Endothelial cell of umbilical vein (primary cell): ENCODE data around the gene VAT1. TPM values are rescaled to one million over a fixed set of nuclear protein-coding genes. Genes with fewer than 3 reads are reported as not detected.
A peak's percentile ranks its signal among the peaks of the same experiment; 100 is the strongest.

ENCODE experiments used
- BruUV-seq: library from RNA; stranded (reverse); fragments of 400-500 nt; replicated peaks from 2 replicates; lab custom pipeline; 2021; lab: Mats Ljungman, UMichigan
- CTCF ChIA-PET: fragments of 300-600, 350-600 bp; sonication (Branson Sonifier 250); formaldehyde crosslinking; loops from one replicate; lab custom pipeline; 2021; ENCODE audit warnings: antibody characterized with exemption, inconsistent platforms; lab: Charles Lee
- POLR2A ChIA-PET: fragments of 300-600, 350-600 bp; sonication (Branson Sonifier 250); formaldehyde crosslinking; loops from one replicate; lab custom pipeline; 2021; ENCODE audit warnings: antibody characterized with exemption, inconsistent platforms; lab: Charles Lee
- DNase-seq: peaks from one replicate; pipeline ENCODE4 v3.0.0-alpha.2; 2011; ENCODE audit warnings: low read depth, low spot score
- FAIRE-seq: peaks from 2 replicates; lab custom pipeline; 2011; peaks lifted over from hg19 to GRCh38; lab: Jason Lieb, UNC
- H2AFZ ChIP-seq: 2 replicates; pipeline ENCODE4 v1.6.0; 2012; ENCODE audit warnings: low read depth, low read length, control low read depth, inconsistent platforms
- H3K27ac ChIP-seq: 2 replicates; pipeline ENCODE4 v1.5.1; 2011; ENCODE audit warnings: low read depth, mild to moderate bottlenecking, control low read depth, low read length, moderate library complexity; ENCODE audit not compliant: insufficient read depth
- H3K27me3 ChIP-seq, 2 experiments: 2 replicates each; pipeline versions ENCODE4 v1.6.0 to v1.6.1; 2011; ENCODE audit warnings: low read length in 2 of 2, mixed read lengths in 1 of 2; ENCODE audit not compliant: control insufficient read depth in 2 of 2, insufficient read depth in 2 of 2
- H3K36me3 ChIP-seq, 2 experiments: 2 replicates in 1 of 2; 3 replicates in 1 of 2; pipeline ENCODE4 v1.5.1; 2011; ENCODE audit warnings: low read length in 2 of 2, mild to moderate bottlenecking in 1 of 2, moderate library complexity in 1 of 2; ENCODE audit not compliant: control insufficient read depth in 2 of 2, insufficient read depth in 2 of 2; ENCODE audit errors: extremely low read depth in 1 of 2
- H3K4me1 ChIP-seq: 3 replicates; pipeline ENCODE4 v1.5.1; 2011; ENCODE audit warnings: mild to moderate bottlenecking, low read length; ENCODE audit not compliant: control insufficient read depth, insufficient read depth; ENCODE audit errors: extremely low read depth
- H3K4me2 ChIP-seq: 2 replicates; pipeline ENCODE4 v1.6.1; 2011; ENCODE audit warnings: low read length, control low read depth, mixed read lengths; ENCODE audit not compliant: insufficient read depth
- H3K4me3 ChIP-seq, 3 experiments: fragments of 200-600 bp in 1 of 3; sonication (generic), shearing (Covaris generic) in 1 of 3; replicated peaks in 1 of 3; 2 replicates each; pipeline ENCODE4 v1.5.1; 2011 to 2016; ENCODE audit warnings: control low read depth in 3 of 3, low read length in 3 of 3, mild to moderate bottlenecking in 2 of 3, inconsistent platforms in 1 of 3, low read depth in 1 of 3, moderate library complexity in 1 of 3; ENCODE audit not compliant: insufficient read depth in 1 of 3
- H3K79me2 ChIP-seq: 2 replicates; pipeline ENCODE4 v1.6.0; 2012; ENCODE audit warnings: low read length, inconsistent platforms; ENCODE audit not compliant: control insufficient read depth, insufficient read depth
- H3K9ac ChIP-seq: replicated peaks from 2 replicates; pipeline ENCODE3; 2011; ENCODE audit warnings: low read length, control low read depth; ENCODE audit not compliant: insufficient read depth; ENCODE audit errors: extremely low read depth
- H3K9me1 ChIP-seq: replicated peaks from 3 replicates; pipeline ENCODE4 v1.6.0; 2011; ENCODE audit warnings: mild to moderate bottlenecking, low read length; ENCODE audit not compliant: control insufficient read depth, insufficient read depth; ENCODE audit errors: extremely low read depth
- H3K9me3 ChIP-seq: replicated peaks from 2 replicates; pipeline ENCODE4 v1.5.1; 2012; ENCODE audit warnings: low read length, inconsistent platforms; ENCODE audit not compliant: control insufficient read depth, insufficient read depth
- H4K20me1 ChIP-seq: replicated peaks from 2 replicates; pipeline ENCODE3; 2011; ENCODE audit warnings: mild to moderate bottlenecking, low read length; ENCODE audit not compliant: control insufficient read depth, insufficient read depth; ENCODE audit errors: extremely low read depth
- CTCF ChIP-seq, 2 donors: IDR thresholded peaks; 1 replicate in 1 of 2; 2 replicates in 1 of 2; pipeline ENCODE4 v1.5.1; 2011; ENCODE audit warnings: low read length in 2 of 2, mild to moderate bottlenecking in 2 of 2, moderate library complexity in 2 of 2, control low read depth in 1 of 2, inconsistent platforms in 1 of 2, low read depth in 1 of 2; ENCODE audit not compliant: insufficient read depth in 1 of 2; ENCODE audit errors: extremely low read depth in 1 of 2
- EZH2 ChIP-seq: IDR thresholded peaks from 2 replicates; pipeline ENCODE4 v1.6.1; 2012; ENCODE audit warnings: borderline replicate concordance, low read depth, mild to moderate bottlenecking, moderate library complexity, low read length, inconsistent platforms; ENCODE audit not compliant: severe bottlenecking
- FOS ChIP-seq: IDR thresholded peaks from 2 replicates; pipeline ENCODE4 v1.6.1; 2011; ENCODE audit warnings: mild to moderate bottlenecking, low read length, moderate library complexity, borderline replicate concordance; ENCODE audit not compliant: insufficient read depth
- GATA2 ChIP-seq: IDR thresholded peaks from 2 replicates; pipeline ENCODE4 v1.7.0; 2011; ENCODE audit warnings: low read depth, mild to moderate bottlenecking, moderate library complexity, mixed read lengths, low read length; ENCODE audit not compliant: insufficient read length, insufficient read depth
- JUN ChIP-seq: IDR thresholded peaks from 2 replicates; pipeline ENCODE4 v1.6.1; 2011; ENCODE audit warnings: borderline replicate concordance, low read depth; ENCODE audit not compliant: insufficient read length, insufficient read depth
- MAX ChIP-seq: IDR thresholded peaks from 2 replicates; pipeline ENCODE4 v1.6.1; 2011; ENCODE audit not compliant: insufficient read depth, insufficient read length
- MYC ChIP-seq: IDR thresholded peaks from one replicate; pipeline ENCODE4 v1.6.1; 2011; ENCODE audit warnings: mild to moderate bottlenecking, low read depth, low read length
- POLR2A ChIP-seq: IDR thresholded peaks from 2 replicates; pipeline ENCODE4 v1.6.1; 2012; ENCODE audit warnings: low read depth, mild to moderate bottlenecking, control low read depth, low read length
- POLR2AphosphoS5 ChIP-seq: IDR thresholded peaks from 2 replicates; pipeline ENCODE4 v1.6.1; 2012; ENCODE audit warnings: low read depth, mild to moderate bottlenecking, control low read depth, low read length, moderate library complexity; ENCODE audit not compliant: insufficient read depth
- dilution Hi-C: fragments of 300-500 bp; cut with MboI; formaldehyde crosslinking; loops from one replicate; pipeline ENCODE4 v1.15.0; 2019; ENCODE audit warnings: low sequenced_read_pairs; ENCODE audit not compliant: extremely low pct_ligation_motif_present
- intact Hi-C: fragments of 100-400 bp; cut with micrococcal nuclease; formaldehyde crosslinking; loops from one replicate; pipeline ENCODE4 v1.10.0; 2022
- polyA plus RNA-seq, 4 experiments: library from polyadenylated mRNA; depleted of rRNA in 3 of 4; stranded (reverse) in 3 of 4; unstranded in 1 of 4; fragments of >200 nt; gene quantifications; 2 replicates each; pipeline versions ENCODE4 v1.2.1 to v1.2.3, GENCODE V29; 2011 to 2012; ENCODE audit warnings: missing spikeins in 1 of 4
- total RNA-seq: library from RNA; stranded (reverse); gene quantifications from 2 replicates; pipeline ENCODE4 v1.2.3, GENCODE V29; 2021

VAT1 gene
- total and polyA plus RNA-seq, 2 donors (not counting 3 experiments of a cell fraction or from before 2014, with no cell fraction given) = 339 to 482 TPM

- TF ChIP-seq FOS (no peak), MYC (no peak), CTCF (IDR thresholded peaks at IDR 0.05; ENCODE audit: extremely low read depth in 1 of 2, insufficient read depth in 1 of 2, low read depth in 1 of 2, low read length in 2 of 2) (no peak), EZH2 (no peak), POLR2A (no peak), POLR2AphosphoS5 (no peak), JUN (no peak), GATA2 (no peak), MAX (no peak)
- DNase-seq (no peak), FAIRE-seq (no peak)
- no peak overlapping the region for H3K27ac ChIP-seq
- H3K36me3 ChIP-seq = no peaks in the 10 kb centered on the region
- peaks cover 6% of the 10 kb centered on the region for H3K4me1 ChIP-seq
- H2AFZ ChIP-seq = peak overlapping the region; percentile 74
- H3K4me3 ChIP-seq = peak overlapping the region in 1 of 3 experiments; percentile 53
- H3K4me2 ChIP-seq = no peak overlapping the region
- no peaks in the 10 kb centered on the region for H4K20me1 ChIP-seq
- peaks cover 11% of the 10 kb centered on the region for H3K79me2 ChIP-seq
- H3K9ac ChIP-seq = no peak overlapping the region
- dilution Hi-C loops = no loop called here
- no peaks in the 10 kb centered on the region for H3K9me1 ChIP-seq
- H3K27me3 ChIP-seq = no peaks in the 10 kb centered on the region
- no peaks in the 10 kb centered on the region for H3K9me3 ChIP-seq
- CTCF ChIA-PET = interaction anchor here (1.1 to 3.4 kb wide), 5 partner anchors 27 to 314 kb away, joined by 3 to 20 read pairs (median 9); partner anchors contain the start of gene RPL27
- intact Hi-C loops = loop anchor here (2.0 kb wide), 1 partner anchor 100 kb away; the partner anchor contains the start of gene BRCA1
- POLR2A ChIA-PET = interaction anchor here (1.6 kb wide), 1 partner anchor 291 kb away, joined by 21 read pairs; no protein-coding TSS in a partner anchor
- no TSS peak for BruUV-seq
Measured at GRCh38 chr17:43025290-43025657, 3.1 kb upstream of the VAT1 start.
